ENCODE results near the gene ZNF787. TPM values are rescaled to one million over a fixed set of nuclear protein-coding genes. Genes with fewer than 3 reads are reported as not detected.

ZNF787 gene
- total RNA-seq, 4 donors from 2014 or later, result 7.8 to 21.3 (median 14.2) TPM

DNA sequence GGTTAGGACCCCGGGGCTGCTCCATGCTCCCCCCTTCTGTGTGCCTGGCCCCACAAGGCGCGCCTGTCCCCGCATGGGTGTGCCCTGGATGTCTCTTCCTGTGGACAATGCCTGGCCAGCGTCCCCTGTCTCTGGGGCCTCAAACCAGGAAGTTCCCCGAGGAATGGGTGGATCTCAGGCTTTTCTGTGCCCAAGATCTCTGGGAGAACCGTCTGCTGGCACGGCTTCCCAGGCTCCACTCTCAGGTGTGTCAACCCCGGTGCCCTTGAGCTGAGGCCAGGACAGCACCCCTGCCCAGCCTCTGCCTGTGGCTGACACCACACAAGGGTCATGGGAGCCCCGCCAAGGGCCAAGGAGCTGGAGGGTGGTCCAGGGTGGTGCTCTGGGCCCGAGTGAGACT is 35.7 kb upstream of the ZNF787 start:
- Histone ChIP-seq H3K27ac (no peak overlapping the region), H3K4me3 (replicated peaks in 1 of 3) (no peak overlapping the region), H3K36me3 (peaks cover 20 to 29% of the 10 kb centered on the region in 2 donors), H3K9me3 (no peaks in the 10 kb centered on the region), H3K4me1 (no peaks in the 10 kb centered on the region), H3K27me3 (no peaks in the 10 kb centered on the region)
- 84 to 87% methylated on average over 5 to 6 of the region's 11 CpGs for WGBS, 2 donors
- TF ChIP-seq POLR2A (IDR thresholded peaks at IDR 0.05), result no peak
- TF ChIP-seq, protein P1, sequence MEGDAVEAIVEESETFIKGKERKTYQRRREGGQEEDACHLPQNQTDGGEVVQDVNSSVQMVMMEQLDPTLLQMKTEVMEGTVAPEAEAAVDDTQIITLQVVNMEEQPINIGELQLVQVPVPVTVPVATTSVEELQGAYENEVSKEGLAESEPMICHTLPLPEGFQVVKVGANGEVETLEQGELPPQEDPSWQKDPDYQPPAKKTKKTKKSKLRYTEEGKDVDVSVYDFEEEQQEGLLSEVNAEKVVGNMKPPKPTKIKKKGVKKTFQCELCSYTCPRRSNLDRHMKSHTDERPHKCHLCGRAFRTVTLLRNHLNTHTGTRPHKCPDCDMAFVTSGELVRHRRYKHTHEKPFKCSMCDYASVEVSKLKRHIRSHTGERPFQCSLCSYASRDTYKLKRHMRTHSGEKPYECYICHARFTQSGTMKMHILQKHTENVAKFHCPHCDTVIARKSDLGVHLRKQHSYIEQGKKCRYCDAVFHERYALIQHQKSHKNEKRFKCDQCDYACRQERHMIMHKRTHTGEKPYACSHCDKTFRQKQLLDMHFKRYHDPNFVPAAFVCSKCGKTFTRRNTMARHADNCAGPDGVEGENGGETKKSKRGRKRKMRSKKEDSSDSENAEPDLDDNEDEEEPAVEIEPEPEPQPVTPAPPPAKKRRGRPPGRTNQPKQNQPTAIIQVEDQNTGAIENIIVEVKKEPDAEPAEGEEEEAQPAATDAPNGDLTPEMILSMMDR (IDR thresholded peaks at IDR 0.05), result no peak
- DNase-seq, result no peak
- intact Hi-C loops (cut with DNase I), result no loop called here

DNA sequence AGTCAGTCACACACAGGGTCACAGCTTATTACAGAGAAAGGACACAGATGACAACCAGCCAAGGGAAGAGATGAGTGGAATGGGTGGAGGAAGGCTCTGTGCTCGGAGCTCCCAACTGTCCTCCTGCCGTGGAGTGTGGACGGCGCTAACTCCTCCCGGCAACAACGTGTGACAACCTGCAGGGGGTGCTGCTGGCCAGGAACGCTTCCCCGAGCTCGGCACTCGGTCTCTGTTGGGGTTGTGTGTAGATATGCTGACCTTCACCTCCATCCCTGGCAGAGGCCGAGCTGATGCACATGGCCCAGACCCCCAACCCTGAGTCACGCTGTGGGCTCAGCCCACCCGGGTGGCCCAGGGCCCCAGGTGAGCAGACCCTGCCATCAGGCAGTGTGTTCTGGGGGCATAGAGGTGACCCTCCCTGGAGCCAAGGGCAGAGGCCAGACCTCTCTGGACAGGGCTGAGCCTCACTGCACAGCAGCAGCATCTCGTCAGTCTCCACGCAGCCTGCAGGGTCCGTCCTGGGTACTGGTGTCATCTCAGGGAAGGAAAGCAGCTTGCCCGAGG is 34.1 kb upstream of the ZNF787 start:
- intact Hi-C loops (cut with DNase I), result no loop called here
- TF ChIP-seq POLR2A (IDR thresholded peaks at IDR 0.05), result no peak
- TF ChIP-seq, protein P1 (IDR thresholded peaks at IDR 0.05), result peak in 1 of 6 experiments; percentile 13
- no peak overlapping the region for H3K4me3 ChIP-seq (replicated peaks in 1 of 3)
- no peaks in the 10 kb centered on the region for H3K27me3 ChIP-seq
- no peaks in the 10 kb centered on the region for H3K4me1 ChIP-seq
- H3K9me3 ChIP-seq, result no peaks in the 10 kb centered on the region
- peaks cover 10 to 24% of the 10 kb centered on the region in 2 donors for H3K36me3 ChIP-seq
- H3K27ac ChIP-seq, result no peak overlapping the region
- WGBS, 2 donors, result 64% methylated on average over 14 of the region's 17 CpGs
- DNase-seq, result no peak

DNA sequence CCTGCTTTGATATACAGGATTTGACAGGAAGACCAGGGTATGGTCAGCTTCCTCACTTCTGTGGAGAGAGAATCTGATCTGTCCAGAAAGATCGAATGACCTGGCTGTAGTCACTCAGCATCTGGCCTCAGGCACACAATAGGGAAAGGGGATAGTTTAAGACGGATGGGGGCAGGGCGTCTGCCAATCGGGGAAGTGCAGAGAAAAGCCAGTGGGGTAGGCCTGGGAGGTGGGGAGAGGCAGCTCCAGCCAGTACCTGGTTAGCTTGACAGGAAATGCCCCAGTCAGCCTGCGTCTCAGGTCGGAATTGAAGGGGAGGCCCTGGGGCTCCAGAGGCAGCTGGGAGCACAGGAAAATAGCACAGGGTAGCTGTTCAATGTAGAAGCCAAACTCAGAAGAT is 32.4 kb upstream of the ZNF787 start:
- no peaks in the 10 kb centered on the region for H3K9me3 ChIP-seq
- no peaks in the 10 kb centered on the region for H3K27me3 ChIP-seq
- H3K4me1 ChIP-seq, result no peaks in the 10 kb centered on the region
- H3K4me3 ChIP-seq (replicated peaks in 1 of 3), result no peak overlapping the region
- WGBS, 2 donors, result 53 to 71% methylated on average over 6 of the region's 6 CpGs
- no peak for TF ChIP-seq POLR2A (IDR thresholded peaks at IDR 0.05)
- no peak for DNase-seq
- peaks cover 5 to 11% of the 10 kb centered on the region in 2 donors for H3K36me3 ChIP-seq
- no peak overlapping the region for H3K27ac ChIP-seq
- intact Hi-C loops (cut with DNase I), result no loop called here

DNA sequence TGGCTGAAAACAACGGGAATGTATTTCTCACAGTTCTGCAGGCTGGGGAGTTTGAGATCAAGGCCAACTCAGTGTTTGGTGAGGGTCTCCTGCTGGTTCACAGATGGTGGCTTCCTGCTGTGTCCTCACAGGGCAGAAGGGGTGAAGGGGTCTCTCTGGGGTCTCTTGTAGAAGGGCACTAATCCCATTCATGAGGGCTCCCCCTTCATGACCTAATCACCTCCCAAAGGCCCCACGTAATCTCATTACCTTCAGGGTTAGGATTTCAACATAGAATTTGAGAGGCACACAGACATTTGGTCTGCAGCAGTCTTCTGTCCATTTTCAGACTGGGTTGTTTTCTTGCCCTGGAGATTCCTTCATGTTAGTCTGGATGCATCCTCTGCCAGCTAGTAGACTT is 31.5 kb upstream of the ZNF787 start:
- no peaks in the 10 kb centered on the region for H3K27me3 ChIP-seq
- intact Hi-C loops (cut with DNase I), result no loop called here
- WGBS, 2 donors, result 79 to 94% methylated on average over 2 of the region's 2 CpGs
- H3K4me3 ChIP-seq (replicated peaks in 1 of 3), result no peak overlapping the region
- no peak overlapping the region for H3K27ac ChIP-seq
- no peaks in the 10 kb centered on the region for H3K9me3 ChIP-seq
- H3K36me3 ChIP-seq, result peaks cover 11 to 13% of the 10 kb centered on the region in 2 donors
- DNase-seq, result no peak
- H3K4me1 ChIP-seq, result no peaks in the 10 kb centered on the region
- no peak for TF ChIP-seq POLR2A (IDR thresholded peaks at IDR 0.05)
- TF ChIP-seq, protein P1 (IDR thresholded peaks at IDR 0.05), result no peak

DNA sequence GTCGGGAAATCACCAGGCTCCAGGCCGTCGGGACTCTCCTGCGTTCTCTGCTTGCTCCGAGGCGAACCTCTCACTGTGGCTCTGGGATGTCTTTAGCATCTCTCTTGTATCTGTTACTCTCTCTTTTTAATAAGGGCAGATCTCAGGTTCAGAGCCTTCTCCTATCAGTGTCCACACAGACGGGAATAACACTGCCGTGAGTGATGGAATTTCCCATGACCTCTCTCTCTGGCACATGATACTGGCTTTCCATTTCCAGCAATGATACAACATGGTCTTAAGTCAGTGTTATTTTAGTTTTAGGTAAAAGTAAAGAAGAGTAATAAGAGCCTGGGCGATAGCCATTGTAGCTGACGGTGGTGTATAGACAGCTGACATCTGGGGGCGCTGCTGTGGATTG is 29.3 kb upstream of the ZNF787 start:
- intact Hi-C loops (cut with DNase I), result no loop called here
- Histone ChIP-seq H3K4me1 (no peaks in the 10 kb centered on the region), H3K27me3 (no peaks in the 10 kb centered on the region), H3K27ac (no peak overlapping the region), H3K36me3 (peaks cover 12 to 14% of the 10 kb centered on the region in 2 donors), H3K4me3 (replicated peaks in 1 of 3) (no peak overlapping the region), H3K9me3 (no peaks in the 10 kb centered on the region)
- 95 to 96% methylated on average over 11 of the region's 11 CpGs for WGBS, 2 donors
- DNase-seq, result no peak
- TF ChIP-seq, protein P1 (IDR thresholded peaks at IDR 0.05), result no peak
- TF ChIP-seq POLR2A (IDR thresholded peaks at IDR 0.05), result no peak

Measured in thyroid gland (tissue), 4 donors.